Hepatocyte (in vitro differentiated cells): ENCODE data around the gene SUMO3. TPM values are rescaled to one million over a fixed set of nuclear protein-coding genes. Genes with fewer than 3 reads are reported as not detected.

Source experiments
- DNase-seq: peaks from one replicate; pipeline ENCODE4 v3.0.0-alpha.2; 2016; ENCODE audit warnings: low spot score
- H2AFZ ChIP-seq: fragments of 200-600 bp; sonication (generic); 2 replicates; pipeline ENCODE4 v1.6.0; 2016; ENCODE audit warnings: antibody characterized with exemption, mild to moderate bottlenecking
- H3K27ac ChIP-seq: fragments of 200-600 bp; sonication (generic); 2 replicates; pipeline ENCODE4 v1.5.1; 2016; ENCODE audit warnings: mild to moderate bottlenecking
- H3K27me3 ChIP-seq: fragments of 200-600 bp; sonication (generic); 2 replicates; pipeline ENCODE4 v1.6.1; 2016
- H3K36me3 ChIP-seq: fragments of 200-600 bp; sonication (generic); replicated peaks from 2 replicates; pipeline ENCODE4 v1.5.1; 2016; ENCODE audit warnings: low read depth; ENCODE audit not compliant: insufficient read depth
- H3K4me1 ChIP-seq: fragments of 200-600 bp; sonication (generic); 2 replicates; pipeline ENCODE4 v1.5.1; 2016; ENCODE audit warnings: mild to moderate bottlenecking, moderate library complexity; ENCODE audit not compliant: insufficient read depth
- H3K4me2 ChIP-seq: fragments of 200-600 bp; sonication (generic); 2 replicates; pipeline ENCODE4 v1.6.0; 2016
- H3K4me3 ChIP-seq: fragments of 200-600 bp; sonication (generic); 2 replicates; pipeline ENCODE4 v1.5.1; 2016; ENCODE audit warnings: mild to moderate bottlenecking
- H3K79me2 ChIP-seq: fragments of 200-600 bp; sonication (generic); 2 replicates; pipeline ENCODE4 v1.6.0; 2017; ENCODE audit warnings: mild to moderate bottlenecking
- H3K9me2 ChIP-seq: fragments of 200-600 bp; sonication (generic); replicated peaks from 2 replicates; pipeline ENCODE4 v1.6.0; 2017; ENCODE audit warnings: mild to moderate bottlenecking; ENCODE audit not compliant: insufficient read depth
- H3K9me3 ChIP-seq: fragments of 200-600 bp; sonication (generic); 2 replicates; pipeline ENCODE4 v1.5.1; 2016; ENCODE audit warnings: low read depth, mild to moderate bottlenecking
- H4K20me1 ChIP-seq: fragments of 200-600 bp; sonication (generic); 2 replicates; pipeline ENCODE4 v1.6.0; 2016; ENCODE audit warnings: mild to moderate bottlenecking; ENCODE audit not compliant: insufficient read depth, poor library complexity, severe bottlenecking
- CTCF ChIP-seq: fragments of 200-600 bp; sonication (generic); IDR thresholded peaks from 2 replicates; pipeline ENCODE4 v1.5.1; 2016; ENCODE audit warnings: antibody characterized with exemption, mild to moderate bottlenecking; ENCODE audit not compliant: poor library complexity
- EZH2 ChIP-seq: fragments of 200-600 bp; sonication (generic); IDR thresholded peaks from 2 replicates; pipeline ENCODE4 v1.6.1; 2016; ENCODE audit warnings: antibody characterized with exemption, mild to moderate bottlenecking, borderline replicate concordance
- EZH2phosphoT487 ChIP-seq: fragments of 200-600 bp; sonication (generic); IDR thresholded peaks from one replicate; pipeline ENCODE4 v1.6.1; 2018; ENCODE audit warnings: antibody characterized with exemption, mild to moderate bottlenecking, low read depth, moderate library complexity; ENCODE audit not compliant: unreplicated experiment, severe bottlenecking
- WGBS: methylation state at CpG from one replicate; pipeline ENCODE4 v1.1.6; 2016; ENCODE audit warnings: low lambda C conversion rate; ENCODE audit errors: missing lambda C conversion rate; 5-methylcytosine and 5-hydroxymethylcytosine counted together
- polyA plus RNA-seq: library from polyadenylated mRNA; unstranded; fragments of >200 nt; fragmentation: Nextera tagmentation; extraction: Ambion mirVana; gene quantifications from 2 replicates; pipeline ENCODE4 v1.2.1, GENCODE V29; 2016
- total RNA-seq: library from RNA; depleted of rRNA; stranded (reverse); fragments of >200 nt; gene quantifications from 2 replicates; pipeline ENCODE4 v1.2.3, GENCODE V29; 2014

The SUMO3 gene
- total and polyA plus RNA-seq, 2 experiments from 2014 or later: 68.5 to 97.0 TPM

DNA sequence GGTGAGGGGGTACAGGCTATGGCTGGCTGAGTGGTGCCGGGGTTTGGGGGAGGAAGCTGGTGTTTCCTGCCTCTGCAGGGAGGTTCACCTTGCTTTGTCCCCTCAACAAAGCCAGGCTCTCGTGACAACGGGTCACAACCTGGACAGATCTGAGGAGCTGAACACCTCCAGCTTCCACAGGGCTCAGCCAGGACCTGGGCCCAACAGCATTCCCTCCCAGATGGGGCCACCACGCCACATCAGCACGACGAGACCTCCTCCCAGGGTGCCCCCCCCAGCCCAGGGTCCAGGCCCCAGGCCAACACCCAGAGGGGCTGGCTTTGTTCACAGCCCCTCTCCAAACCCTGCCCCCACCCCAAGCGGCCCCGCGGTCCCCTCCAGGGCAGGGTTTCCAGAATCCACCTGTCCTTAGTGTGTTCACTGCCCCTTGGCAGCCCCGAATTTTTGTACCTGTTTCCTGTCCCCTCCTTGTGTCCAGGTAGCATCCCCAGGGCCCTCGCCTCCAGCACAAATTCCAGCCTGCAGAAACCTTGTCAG, 51.0 kb downstream of the SUMO3 start:
- Histone ChIP-seq H3K36me3 (no peaks in the 10 kb centered on the region), H2AFZ (no peak overlapping the region), H3K4me1 (no peaks in the 10 kb centered on the region), H3K27ac (no peak overlapping the region), H3K79me2 (no peaks in the 10 kb centered on the region), H3K9me3 (no peaks in the 10 kb centered on the region), H3K4me2 (no peak overlapping the region), H3K4me3 (no peak overlapping the region), H3K27me3 (no peaks in the 10 kb centered on the region), H3K9me2 (no peaks in the 10 kb centered on the region), H4K20me1 (no peaks in the 10 kb centered on the region)
- DNase-seq: no peak
- TF ChIP-seq CTCF: no peak
- TF ChIP-seq EZH2: no peak
- no peak for TF ChIP-seq EZH2phosphoT487
- WGBS: 92% methylated on average over 11 of the region's 11 CpGs

DNA sequence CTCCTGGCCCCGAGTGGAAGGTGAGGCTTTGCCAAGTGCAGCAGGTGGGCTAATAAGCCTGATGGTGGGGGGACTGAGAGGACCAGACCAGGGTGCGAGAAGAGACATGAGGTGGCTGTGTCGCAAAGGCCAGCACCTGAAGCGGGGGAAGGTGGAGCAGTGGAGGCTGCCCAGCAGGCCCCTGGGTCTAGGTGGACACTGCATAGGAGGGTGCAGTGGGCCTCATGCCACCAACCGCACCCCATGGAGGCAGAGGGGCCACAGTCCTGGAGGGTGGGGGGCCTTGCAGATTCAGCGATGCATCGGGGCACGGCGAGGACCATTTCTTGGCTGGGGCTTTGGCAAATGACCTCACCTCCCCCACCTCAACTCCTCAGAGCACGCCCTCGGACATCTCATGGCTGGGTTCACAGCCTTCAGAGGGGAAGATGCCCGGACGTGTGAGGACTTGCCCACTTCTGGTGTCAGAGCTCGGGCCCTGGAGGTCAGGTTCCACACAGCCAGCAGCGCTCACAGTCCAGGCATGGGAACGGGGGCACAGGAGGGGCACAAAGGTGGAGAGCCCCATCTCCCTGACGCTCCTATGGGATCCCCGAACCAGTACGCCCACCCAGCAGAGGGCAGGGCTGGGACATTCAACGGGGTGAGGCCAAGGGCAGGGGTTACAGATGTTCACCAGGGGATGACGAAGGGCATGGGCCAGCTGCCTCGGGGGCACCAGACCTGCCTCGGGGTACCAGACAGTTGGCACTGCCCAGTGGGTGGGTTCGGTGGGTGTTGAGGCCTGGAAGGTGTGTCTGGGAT, 51.6 kb downstream of the SUMO3 start:
- H3K36me3 ChIP-seq: no peaks in the 10 kb centered on the region
- no peak overlapping the region for H2AFZ ChIP-seq
- H3K4me1 ChIP-seq: no peaks in the 10 kb centered on the region
- no peak overlapping the region for H3K4me2 ChIP-seq
- no peak for DNase-seq
- H3K4me3 ChIP-seq: no peak overlapping the region
- no peaks in the 10 kb centered on the region for H3K9me3 ChIP-seq
- no peak for TF ChIP-seq EZH2
- no peaks in the 10 kb centered on the region for H3K9me2 ChIP-seq
- no peak overlapping the region for H3K27ac ChIP-seq
- no peaks in the 10 kb centered on the region for H4K20me1 ChIP-seq
- no peaks in the 10 kb centered on the region for H3K27me3 ChIP-seq
- no peaks in the 10 kb centered on the region for H3K79me2 ChIP-seq
- 95% methylated on average over 23 of the region's 24 CpGs for WGBS

DNA sequence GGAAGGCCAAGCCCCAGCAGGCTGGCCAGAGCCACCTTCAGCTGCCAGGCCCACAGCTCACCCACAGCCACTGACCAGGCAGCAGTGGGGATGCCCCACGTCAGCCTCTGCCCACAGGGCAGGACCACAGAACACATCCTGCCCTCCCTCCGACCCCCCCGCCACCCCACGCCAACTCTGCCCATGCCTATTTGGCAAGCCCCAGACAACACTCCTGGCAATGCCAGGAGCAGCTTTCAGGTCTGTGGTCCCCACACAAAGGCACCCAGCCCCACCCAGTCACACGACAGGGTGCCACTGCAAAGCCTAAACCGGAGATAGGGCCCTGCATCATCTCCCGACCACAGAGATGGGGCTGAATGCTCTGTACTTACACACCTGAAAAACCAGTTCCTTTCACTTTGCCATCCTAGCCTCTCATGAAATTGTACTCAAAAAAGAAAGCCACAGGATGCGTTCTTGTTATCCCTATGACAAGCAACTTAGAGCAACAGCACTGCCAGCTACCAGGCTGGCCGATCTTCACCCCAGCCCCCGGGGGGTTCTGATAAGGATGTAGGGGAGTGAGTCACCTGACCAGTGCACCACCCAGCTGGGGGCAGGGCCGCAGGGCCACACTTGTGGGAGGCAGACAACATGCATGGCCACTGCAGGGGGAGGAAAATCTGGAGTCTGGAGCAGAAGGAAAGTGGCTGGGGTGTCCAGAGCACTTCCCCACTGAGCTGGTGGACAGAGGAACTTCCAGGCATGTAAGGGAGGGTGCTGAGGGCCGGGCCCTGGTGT, 52.4 kb downstream of the SUMO3 start:
- no peak overlapping the region for H3K27ac ChIP-seq
- TF ChIP-seq EZH2: no peak
- no peak for TF ChIP-seq EZH2phosphoT487
- TF ChIP-seq CTCF: no peak
- H3K27me3 ChIP-seq: no peaks in the 10 kb centered on the region
- H3K4me2 ChIP-seq: no peak overlapping the region
- H3K36me3 ChIP-seq: no peaks in the 10 kb centered on the region
- H3K9me2 ChIP-seq: no peaks in the 10 kb centered on the region
- no peaks in the 10 kb centered on the region for H4K20me1 ChIP-seq
- DNase-seq: no peak
- no peaks in the 10 kb centered on the region for H3K79me2 ChIP-seq
- no peak overlapping the region for H3K4me3 ChIP-seq
- no peaks in the 10 kb centered on the region for H3K4me1 ChIP-seq
- no peak overlapping the region for H2AFZ ChIP-seq
- WGBS: 63% methylated on average over 12 of the region's 12 CpGs
- no peaks in the 10 kb centered on the region for H3K9me3 ChIP-seq
